GM12878 (cell line): ENCODE measurements around the gene ADAMTS16. TPM values are rescaled to one million over a fixed set of nuclear protein-coding genes. Genes with fewer than 3 reads are reported as not detected.

ENCODE experiments used
- ATAC-seq: fragments of 200-7000 bp; cut with Tn5 transposase; 3 replicates; pipeline ENCODE4 v1.9.1; 2020; ENCODE audit warnings: mild to moderate bottlenecking, moderate library complexity
- BruUV-seq: library from RNA; stranded (reverse); fragments of 400-500 nt; replicated peaks from 2 replicates; lab custom pipeline; 2021; lab: Mats Ljungman, UMichigan
- CTCF ChIA-PET: fragments of 300-600 bp; sonication (Branson Sonifier 250); formaldehyde crosslinking; extraction: SDS; loops from one replicate; lab custom pipeline; 2021; ENCODE audit warnings: inconsistent platforms; lab: Yijun Ruan, JAX
- POLR2A ChIA-PET: fragments of 350-600 bp; formaldehyde crosslinking; extraction: SDS; loops from one replicate; lab custom pipeline; 2021; ENCODE audit warnings: inconsistent platforms; lab: Charles Lee
- RAD21 ChIA-PET: fragments of 300-600 bp; sonication (Branson Sonifier 250); formaldehyde crosslinking; loops from one replicate; lab custom pipeline; 2023; ENCODE audit warnings: antibody characterized with exemption; ENCODE audit not compliant: unreplicated experiment; lab: Charles Lee
- SMC1A ChIA-PET: fragments of 300-600 bp; sonication (Branson Sonifier 250); formaldehyde crosslinking; loops from one replicate; lab custom pipeline; 2023; ENCODE audit not compliant: unreplicated experiment, uncharacterized antibody; lab: Charles Lee
- DNase-seq: peaks from one replicate; pipeline ENCODE4 v3.0.0-alpha.2; 2011; ENCODE audit warnings: low read depth, low spot score
- FAIRE-seq: peaks from 3 replicates; lab custom pipeline; 2011; peaks lifted over from hg19 to GRCh38; lab: Jason Lieb, UNC
- H2AFZ ChIP-seq: 2 replicates; pipeline ENCODE4 v1.6.0; 2011; ENCODE audit warnings: low read depth, low read length, control low read depth; ENCODE audit not compliant: control insufficient read depth
- H3K27ac ChIP-seq: 2 replicates; pipeline ENCODE4 v1.5.1; 2011; ENCODE audit warnings: control low read depth; ENCODE audit not compliant: control insufficient read depth, insufficient read depth
- H3K27me3 ChIP-seq, 2 experiments: replicated peaks in 1 of 2; 2 replicates each; pipeline versions ENCODE4 v1.6.0 to v1.6.1; 2011; ENCODE audit warnings: low read length in 1 of 2; ENCODE audit not compliant: control insufficient read depth in 2 of 2, insufficient read depth in 2 of 2
- H3K36me3 ChIP-seq, 2 experiments: 2 replicates each; pipeline ENCODE4 v1.5.1; 2011; ENCODE audit warnings: low read length in 1 of 2; ENCODE audit not compliant: control insufficient read depth in 2 of 2, insufficient read depth in 2 of 2
- H3K4me1 ChIP-seq: 2 replicates; pipeline ENCODE4 v1.6.1; 2011; ENCODE audit warnings: mild to moderate bottlenecking, low read length, moderate library complexity, mixed read lengths; ENCODE audit not compliant: control insufficient read depth, insufficient read depth
- H3K4me2 ChIP-seq: 2 replicates; pipeline ENCODE4 v1.6.0; 2011; ENCODE audit warnings: control low read depth; ENCODE audit not compliant: control insufficient read depth, insufficient read depth
- H3K4me3 ChIP-seq: fragments of 200-600 bp; sonication (generic); 2 replicates; pipeline ENCODE4 v1.5.1; 2016
- H3K79me2 ChIP-seq: 2 replicates; pipeline ENCODE4 v1.6.0; 2011; ENCODE audit warnings: low read length; ENCODE audit not compliant: control insufficient read depth, insufficient read depth
- H3K9ac ChIP-seq: 2 replicates; pipeline ENCODE4 v1.8.0; 2011; ENCODE audit warnings: low read length, control low read depth, mixed read lengths; ENCODE audit not compliant: control insufficient read depth, insufficient read depth
- H3K9me3 ChIP-seq: replicated peaks from 3 replicates; pipeline ENCODE4 v1.5.1; 2011; ENCODE audit warnings: mild to moderate bottlenecking, low read length; ENCODE audit not compliant: control insufficient read depth, insufficient read depth
- H4K20me1 ChIP-seq: 2 replicates; pipeline ENCODE4 v1.6.0; 2011; ENCODE audit not compliant: control insufficient read depth, insufficient read depth
- CEBPZ ChIP-seq: fragments of 150-350 bp; IDR thresholded peaks from 2 replicates; pipeline ENCODE4 v1.6.1; 2016; ENCODE audit warnings: low read depth, low read length
- FOXM1 ChIP-seq: IDR thresholded peaks from 2 replicates; pipeline ENCODE4 v1.6.1; 2012; ENCODE audit warnings: low read depth, mild to moderate bottlenecking, inconsistent platforms, low read length, moderate library complexity
- HDAC6 ChIP-seq: fragments of 200-600 bp; sonication (generic); IDR thresholded peaks from one replicate; pipeline ENCODE4 v1.8.0; 2017; ENCODE audit warnings: antibody characterized with exemption; ENCODE audit not compliant: unreplicated experiment
- JUNB ChIP-seq: IDR thresholded peaks from 2 replicates; pipeline ENCODE4 v1.6.1; 2016; ENCODE audit warnings: antibody characterized with exemption, mild to moderate bottlenecking
- MXI1 ChIP-seq: fragments of 150-350 bp; IDR thresholded peaks from 2 replicates; pipeline ENCODE4 v1.6.1; 2011; ENCODE audit warnings: low read depth, mild to moderate bottlenecking, inconsistent platforms, low read length, improper control_type of control experiment
- NFYB ChIP-seq: IDR thresholded peaks from 2 replicates; pipeline ENCODE4 v1.6.1; 2011; ENCODE audit warnings: low read depth, mild to moderate bottlenecking, low read length, improper control_type of control experiment, moderate library complexity; ENCODE audit not compliant: insufficient read depth
- PML ChIP-seq: IDR thresholded peaks from 2 replicates; pipeline ENCODE4 v1.6.1; 2012; ENCODE audit warnings: low read length, inconsistent platforms
- POLR2A ChIP-seq: IDR thresholded peaks from 2 replicates; pipeline ENCODE4 v1.6.1; 2011; ENCODE audit warnings: low read depth, mild to moderate bottlenecking, low read length
- SP1 ChIP-seq: IDR thresholded peaks from one replicate; pipeline ENCODE4 v1.6.1; 2011; ENCODE audit warnings: low read depth, low read length
- SREBF2 ChIP-seq: IDR thresholded peaks from 2 replicates; pipeline ENCODE4 v1.6.1; 2012; ENCODE audit warnings: mild to moderate bottlenecking, low read length
- USF2 ChIP-seq: IDR thresholded peaks from 2 replicates; pipeline ENCODE4 v1.6.1; 2011; ENCODE audit warnings: low read depth, low read length, improper control_type of control experiment, borderline replicate concordance
- ZNF274 ChIP-seq: IDR thresholded peaks from one replicate; pipeline ENCODE4 v1.8.0; 2011; ENCODE audit not compliant: insufficient read length, insufficient read depth
- WGBS: methylation state at CpG from one replicate; pipeline ENCODE4 v1.1.6; 2016; ENCODE audit warnings: low lambda C conversion rate; ENCODE audit not compliant: insufficient replicate concordance, insufficient coverage; ENCODE audit errors: missing lambda C conversion rate; 5-methylcytosine and 5-hydroxymethylcytosine counted together
- in situ Hi-C: fragments of 300-500 bp; cut with MboI; formaldehyde crosslinking; loops from 9 replicates; pipeline ENCODE4 v1.14.3; 2018; ENCODE audit warnings: mixed read lengths
- intact Hi-C: fragments of 100-400 bp; cut with micrococcal nuclease; formaldehyde crosslinking; loops from one replicate; pipeline ENCODE4 v1.14.2; 2022; ENCODE audit not compliant: unreplicated experiment
- polyA plus RNA-seq, 11 experiments: library from polyadenylated mRNA; depleted of rRNA in 4 of 11; unstranded in 6 of 11; stranded (reverse) in 5 of 11; fragments of >200 nt; fragmentation: Nextera tagmentation in 4 of 11; fragmentation: Illumina TruSeq in 1 of 11; extraction: Ambion mirVana in 4 of 11; extraction: Trizol in 1 of 11; gene quantifications; 1 replicate in 1 of 11; 2 replicates in 10 of 11; pipeline versions ENCODE4 v1.2.1 to v1.2.3, GENCODE V29; 2011 to 2016; ENCODE audit warnings: inconsistent platforms in 2 of 11, missing spikeins in 2 of 11, low read depth in 1 of 11
- total RNA-seq, 4 experiments: library from RNA; depleted of rRNA in 3 of 4; stranded (reverse); fragments of >200 nt in 3 of 4; fragmentation: Illumina TruSeq in 1 of 4; extraction: Trizol in 1 of 4; gene quantifications; 2 replicates each; pipeline versions ENCODE4 v1.2.1 to v1.2.3, GENCODE V29; 2013 to 2021
- TF ChIP-seq, protein P1 (sequence below): fragments of 450-650 bp; IDR thresholded peaks from 2 replicates; pipeline ENCODE4 v1.6.1; 2017; ENCODE audit warnings: mild to moderate bottlenecking, moderate library complexity

Gene ADAMTS16
- total and polyA plus RNA-seq, 10 of the 15 experiments (the other 5 are each of a cell fraction or from before 2014, with no cell fraction given) = 0.04 TPM; not detected in 9

DNA sequence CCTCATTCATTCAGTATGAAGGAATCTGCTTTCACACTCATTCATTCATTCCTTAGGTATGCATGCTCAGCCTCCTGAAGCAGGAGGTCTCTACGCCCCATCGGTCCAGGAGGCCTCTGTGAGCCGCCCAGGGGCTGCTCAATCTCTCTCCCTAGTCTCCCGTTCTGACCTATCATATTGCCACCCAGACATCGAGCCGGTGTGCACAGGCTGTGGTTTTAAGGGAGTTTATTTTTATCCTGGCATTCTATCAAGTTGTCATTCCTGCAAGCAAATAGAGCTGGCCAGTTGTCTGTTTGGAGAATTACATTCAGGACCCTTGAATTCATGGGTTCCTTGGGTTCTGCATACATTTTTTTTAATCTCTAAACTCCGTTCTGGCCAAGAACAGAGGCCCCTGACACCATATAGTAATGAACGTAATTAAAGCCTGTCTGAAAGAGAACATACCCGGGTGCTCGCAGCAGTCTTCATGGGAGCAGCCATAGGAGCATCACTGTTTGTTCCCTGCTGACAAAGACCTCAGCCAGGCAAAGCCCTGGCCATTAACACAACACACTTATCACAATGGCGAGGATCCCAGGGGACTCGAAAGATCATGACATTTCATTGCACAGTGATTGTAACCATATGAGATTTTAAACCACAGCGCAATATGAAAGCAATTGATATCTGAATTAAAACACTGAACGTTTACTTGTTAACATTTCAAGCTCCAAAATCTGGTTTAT lies 80.9 kb downstream of the ADAMTS16 start:
- DNase-seq (no peak), ATAC-seq (no peak), FAIRE-seq (no peak)
- Histone ChIP-seq H3K4me2 (no peak overlapping the region), H4K20me1 (no peaks in the 10 kb centered on the region), H3K27me3 (no peaks in the 10 kb centered on the region), H3K9ac (no peak overlapping the region), H3K9me3 (no peaks in the 10 kb centered on the region), H2AFZ (no peak overlapping the region), H3K4me1 (no peaks in the 10 kb centered on the region), H3K27ac (no peak overlapping the region), H3K79me2 (no peaks in the 10 kb centered on the region), H3K4me3 (no peak overlapping the region), H3K36me3 (no peaks in the 10 kb centered on the region)
- ChIA-PET CTCF (no interaction called here), RAD21 (no interaction called here), POLR2A (no interaction called here), SMC1A (no interaction called here)
- WGBS = 47% methylated on average over 14 of the region's 14 CpGs
- TF ChIP-seq CEBPZ (no peak), HDAC6 (no peak), NFYB (no peak), POLR2A (no peak), USF2 (no peak), PML (no peak), MXI1 (no peak), SP1 (no peak), FOXM1 (no peak), SREBF2 (no peak), ZNF274 (no peak), JUNB (no peak)
- TF ChIP-seq, protein P1, sequence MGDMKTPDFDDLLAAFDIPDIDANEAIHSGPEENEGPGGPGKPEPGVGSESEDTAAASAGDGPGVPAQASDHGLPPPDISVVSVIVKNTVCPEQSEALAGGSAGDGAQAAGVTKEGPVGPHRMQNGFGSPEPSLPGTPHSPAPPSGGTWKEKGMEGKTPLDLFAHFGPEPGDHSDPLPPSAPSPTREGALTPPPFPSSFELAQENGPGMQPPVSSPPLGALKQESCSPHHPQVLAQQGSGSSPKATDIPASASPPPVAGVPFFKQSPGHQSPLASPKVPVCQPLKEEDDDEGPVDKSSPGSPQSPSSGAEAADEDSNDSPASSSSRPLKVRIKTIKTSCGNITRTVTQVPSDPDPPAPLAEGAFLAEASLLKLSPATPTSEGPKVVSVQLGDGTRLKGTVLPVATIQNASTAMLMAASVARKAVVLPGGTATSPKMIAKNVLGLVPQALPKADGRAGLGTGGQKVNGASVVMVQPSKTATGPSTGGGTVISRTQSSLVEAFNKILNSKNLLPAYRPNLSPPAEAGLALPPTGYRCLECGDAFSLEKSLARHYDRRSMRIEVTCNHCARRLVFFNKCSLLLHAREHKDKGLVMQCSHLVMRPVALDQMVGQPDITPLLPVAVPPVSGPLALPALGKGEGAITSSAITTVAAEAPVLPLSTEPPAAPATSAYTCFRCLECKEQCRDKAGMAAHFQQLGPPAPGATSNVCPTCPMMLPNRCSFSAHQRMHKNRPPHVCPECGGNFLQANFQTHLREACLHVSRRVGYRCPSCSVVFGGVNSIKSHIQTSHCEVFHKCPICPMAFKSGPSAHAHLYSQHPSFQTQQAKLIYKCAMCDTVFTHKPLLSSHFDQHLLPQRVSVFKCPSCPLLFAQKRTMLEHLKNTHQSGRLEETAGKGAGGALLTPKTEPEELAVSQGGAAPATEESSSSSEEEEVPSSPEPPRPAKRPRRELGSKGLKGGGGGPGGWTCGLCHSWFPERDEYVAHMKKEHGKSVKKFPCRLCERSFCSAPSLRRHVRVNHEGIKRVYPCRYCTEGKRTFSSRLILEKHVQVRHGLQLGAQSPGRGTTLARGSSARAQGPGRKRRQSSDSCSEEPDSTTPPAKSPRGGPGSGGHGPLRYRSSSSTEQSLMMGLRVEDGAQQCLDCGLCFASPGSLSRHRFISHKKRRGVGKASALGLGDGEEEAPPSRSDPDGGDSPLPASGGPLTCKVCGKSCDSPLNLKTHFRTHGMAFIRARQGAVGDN = no peak
- no TSS peak for BruUV-seq
- in situ Hi-C loops (no loop called here), intact Hi-C loops (no loop called here)
